GM23248 (cell line): ENCODE results near the gene AK9. TPM values are rescaled to one million over a fixed set of nuclear protein-coding genes. Genes with fewer than 3 reads are reported as not detected.

ENCODE experiments used
- DNase-seq: peaks from one replicate; pipeline ENCODE4 v3.0.0-alpha.2; 2015
- H2AFZ ChIP-seq: fragments of 200-600 bp; sonication (generic); 2 replicates; pipeline ENCODE4 v1.6.1; 2016; ENCODE audit warnings: antibody characterized with exemption
- H3F3A ChIP-seq: fragments of 200-600 bp; sonication (generic); 2 replicates; pipeline ENCODE4 v1.6.1; 2016; ENCODE audit warnings: mild to moderate bottlenecking, antibody characterized with exemption, mixed run types; ENCODE audit not compliant: insufficient read depth
- H3K27ac ChIP-seq: fragments of 200-600 bp; sonication (generic); 2 replicates; pipeline ENCODE4 v1.5.1; 2016; ENCODE audit warnings: mild to moderate bottlenecking
- H3K27me3 ChIP-seq: fragments of 200-600 bp; sonication (generic); replicated peaks from 2 replicates; pipeline ENCODE4 v1.6.1; 2016; ENCODE audit warnings: mild to moderate bottlenecking; ENCODE audit not compliant: insufficient read depth
- H3K36me3 ChIP-seq: fragments of 200-600 bp; sonication (generic); 2 replicates; pipeline ENCODE4 v1.6.1; 2016; ENCODE audit warnings: low read depth, mild to moderate bottlenecking
- H3K4me1 ChIP-seq: fragments of 200-600 bp; sonication (generic); 2 replicates; pipeline ENCODE4 v1.6.1; 2016; ENCODE audit warnings: mild to moderate bottlenecking; ENCODE audit not compliant: insufficient read depth
- H3K4me2 ChIP-seq: fragments of 200-600 bp; sonication (generic); one replicate; pipeline ENCODE4 v1.6.1; 2016; ENCODE audit warnings: mild to moderate bottlenecking; ENCODE audit not compliant: unreplicated experiment
- H3K4me3 ChIP-seq: fragments of 200-600 bp; sonication (generic); 2 replicates; pipeline ENCODE4 v1.5.1; 2016; ENCODE audit warnings: mild to moderate bottlenecking
- H3K79me2 ChIP-seq: fragments of 200-600 bp; sonication (generic); 2 replicates; pipeline ENCODE4 v1.6.1; 2016; ENCODE audit warnings: mild to moderate bottlenecking; ENCODE audit not compliant: insufficient read depth
- H3K9ac ChIP-seq: fragments of 200-600 bp; sonication (generic); 2 replicates; pipeline ENCODE4 v1.6.1; 2016; ENCODE audit warnings: mild to moderate bottlenecking
- H3K9me2 ChIP-seq: fragments of 200-600 bp; sonication (generic); 2 replicates; pipeline ENCODE4 v1.6.1; 2016; ENCODE audit warnings: mixed run types, mild to moderate bottlenecking, moderate library complexity; ENCODE audit not compliant: insufficient read depth
- H3K9me3 ChIP-seq: fragments of 200-600 bp; sonication (generic); one replicate; pipeline ENCODE4 v1.6.1; 2017; ENCODE audit warnings: low read depth
- H4K20me1 ChIP-seq: fragments of 200-600 bp; sonication (generic); 2 replicates; pipeline ENCODE4 v1.6.0; 2016; ENCODE audit not compliant: insufficient read depth
- EZH2 ChIP-seq: fragments of 200-600 bp; sonication (generic); IDR thresholded peaks from 2 replicates; pipeline ENCODE4 v1.6.1; 2018; ENCODE audit warnings: antibody characterized with exemption, mild to moderate bottlenecking; ENCODE audit not compliant: insufficient read depth, poor library complexity, severe bottlenecking
- EZH2phosphoT487 ChIP-seq: fragments of 200-600 bp; sonication (generic); IDR thresholded peaks from 2 replicates; pipeline ENCODE4 v1.6.1; 2018; ENCODE audit warnings: antibody characterized with exemption, moderate library complexity, mild to moderate bottlenecking, low read depth; ENCODE audit not compliant: insufficient read depth
- WGBS, 2 experiments: methylation state at CpG; one replicate each; pipeline ENCODE4 v1.1.6; 2015 to 2017; ENCODE audit warnings: low lambda C conversion rate in 2 of 2, low coverage in 1 of 2; ENCODE audit errors: missing lambda C conversion rate in 2 of 2; 5-methylcytosine and 5-hydroxymethylcytosine counted together
- in situ Hi-C: fragments of 300-500 bp; cut with MboI; formaldehyde crosslinking; loops from 2 replicates; pipeline ENCODE4 v1.15.0; 2020
- polyA plus RNA-seq: library from polyadenylated mRNA; unstranded; fragments of >200 nt; fragmentation: Nextera tagmentation; extraction: Ambion mirVana; gene quantifications from 2 replicates; pipeline ENCODE4 v1.2.1, GENCODE V29; 2016
- total RNA-seq: library from RNA; depleted of rRNA; stranded (reverse); fragments of >200 nt; shearing (Covaris generic); gene quantifications from 2 replicates; pipeline ENCODE4 v1.2.3, GENCODE V29; 2014

AK9 gene
- total and polyA plus RNA-seq, 2 experiments from 2014 or later = 3.6 to 7.2 TPM

GRCh38 chr6:109450801-109451200 lies 240.2 kb downstream of the AK9 start:
- no peaks in the 10 kb centered on the region for H3K27me3 ChIP-seq
- H2AFZ ChIP-seq = no peak overlapping the region
- TF ChIP-seq EZH2 (no peak), EZH2phosphoT487 (no peak)
- in situ Hi-C loops = no loop called here
- no peak overlapping the region for H3K4me2 ChIP-seq
- H3K27ac ChIP-seq = no peak overlapping the region
- no peaks in the 10 kb centered on the region for H3K9me3 ChIP-seq
- no peak for DNase-seq
- no peak overlapping the region for H3K4me3 ChIP-seq
- peaks cover 7% of the 10 kb centered on the region; the same call in 1 of the 2 replicates for H3K36me3 ChIP-seq
- peaks cover 8% of the 10 kb centered on the region for H3K4me1 ChIP-seq
- H3K9me2 ChIP-seq = no peaks in the 10 kb centered on the region
- no peaks in the 10 kb centered on the region for H4K20me1 ChIP-seq
- 69 to 72% methylated on average over 3 of the region's 3 CpGs for WGBS, 2 experiments
- H3F3A ChIP-seq = no peaks in the 10 kb centered on the region
- peaks cover 18% of the 10 kb centered on the region; the same call in 1 of the 2 replicates for H3K79me2 ChIP-seq
- no peak overlapping the region for H3K9ac ChIP-seq

GRCh38 chr6:109449795-109450673 lies 241.0 kb downstream of the AK9 start:
- no peak for DNase-seq
- H3K4me3 ChIP-seq = no peak overlapping the region
- no peak overlapping the region for H3K9ac ChIP-seq
- H3K4me2 ChIP-seq = no peak overlapping the region
- no peak overlapping the region for H3K27ac ChIP-seq
- no peaks in the 10 kb centered on the region for H3F3A ChIP-seq
- H3K9me2 ChIP-seq = no peaks in the 10 kb centered on the region
- WGBS, 2 experiments = 94 to 96% methylated on average over 15 to 16 of the region's 16 CpGs
- peaks cover 8% of the 10 kb centered on the region for H3K4me1 ChIP-seq
- H3K79me2 ChIP-seq = peaks cover 15% of the 10 kb centered on the region; the same call in 1 of the 2 replicates
- no peak overlapping the region for H2AFZ ChIP-seq
- peaks cover 9% of the 10 kb centered on the region; the same call in 1 of the 2 replicates for H3K36me3 ChIP-seq
- no peaks in the 10 kb centered on the region for H3K9me3 ChIP-seq
- in situ Hi-C loops = no loop called here
- no peaks in the 10 kb centered on the region for H4K20me1 ChIP-seq
- TF ChIP-seq EZH2phosphoT487 (no peak), EZH2 (no peak)
- no peaks in the 10 kb centered on the region for H3K27me3 ChIP-seq

GRCh38 chr6:109449064-109449794 lies 241.8 kb downstream of the AK9 start:
- no peak overlapping the region for H2AFZ ChIP-seq
- no peaks in the 10 kb centered on the region for H3K27me3 ChIP-seq
- no peaks in the 10 kb centered on the region for H4K20me1 ChIP-seq
- in situ Hi-C loops = no loop called here
- H3F3A ChIP-seq = 0 out of 2 replicates have a peak, but pooled peaks cover 3% of the 10 kb centered on the region
- no peak overlapping the region for H3K4me3 ChIP-seq
- H3K27ac ChIP-seq = no peak overlapping the region
- TF ChIP-seq EZH2phosphoT487 (no peak), EZH2 (no peak)
- H3K4me1 ChIP-seq = peaks cover 4% of the 10 kb centered on the region
- DNase-seq = no peak
- no peak overlapping the region for H3K4me2 ChIP-seq
- H3K9me2 ChIP-seq = no peaks in the 10 kb centered on the region
- peaks cover 11% of the 10 kb centered on the region; the same call in 1 of the 2 replicates for H3K79me2 ChIP-seq
- no peak overlapping the region for H3K9ac ChIP-seq
- WGBS, 2 experiments = 87 to 90% methylated on average over 18 of the region's 19 CpGs
- no peaks in the 10 kb centered on the region for H3K9me3 ChIP-seq
- peaks cover 9% of the 10 kb centered on the region; the same call in 1 of the 2 replicates for H3K36me3 ChIP-seq

- no peak for DNase-seq
- 57 to 64% methylated on average over 6 to 7 of the region's 7 CpGs for WGBS, 2 experiments
- in situ Hi-C loops = no loop called here
- no peak for TF ChIP-seq EZH2
- TF ChIP-seq EZH2phosphoT487 = no peak
- H3K4me2 ChIP-seq = no peak overlapping the region
- H3K27ac ChIP-seq = no peak overlapping the region
- no peak overlapping the region for H3K4me3 ChIP-seq
- no peaks in the 10 kb centered on the region for H3K9me3 ChIP-seq
- H3K9me2 ChIP-seq = no peaks in the 10 kb centered on the region
- peaks cover 4% of the 10 kb centered on the region; the same call in 1 of the 2 replicates for H3K79me2 ChIP-seq
- H3K4me1 ChIP-seq = no peaks in the 10 kb centered on the region
- no peak overlapping the region for H2AFZ ChIP-seq
- 0 out of 2 replicates have a peak, but pooled peaks cover 4% of the 10 kb centered on the region for H3F3A ChIP-seq
- H4K20me1 ChIP-seq = no peaks in the 10 kb centered on the region
- peaks cover 9% of the 10 kb centered on the region; the same call in 1 of the 2 replicates for H3K36me3 ChIP-seq
- no peaks in the 10 kb centered on the region for H3K27me3 ChIP-seq
- no peak overlapping the region for H3K9ac ChIP-seq
Measured at GRCh38 chr6:109448615-109449014, 242.4 kb downstream of the AK9 start.
